NCI-H774 (cell line): Measurements from ENCODE around the gene EFNA2.

Experiments
- DNase-seq: peaks from one replicate; lab custom pipeline; 2025; lab: John Stamatoyannopoulos, UW

EFNA2 gene

DNA sequence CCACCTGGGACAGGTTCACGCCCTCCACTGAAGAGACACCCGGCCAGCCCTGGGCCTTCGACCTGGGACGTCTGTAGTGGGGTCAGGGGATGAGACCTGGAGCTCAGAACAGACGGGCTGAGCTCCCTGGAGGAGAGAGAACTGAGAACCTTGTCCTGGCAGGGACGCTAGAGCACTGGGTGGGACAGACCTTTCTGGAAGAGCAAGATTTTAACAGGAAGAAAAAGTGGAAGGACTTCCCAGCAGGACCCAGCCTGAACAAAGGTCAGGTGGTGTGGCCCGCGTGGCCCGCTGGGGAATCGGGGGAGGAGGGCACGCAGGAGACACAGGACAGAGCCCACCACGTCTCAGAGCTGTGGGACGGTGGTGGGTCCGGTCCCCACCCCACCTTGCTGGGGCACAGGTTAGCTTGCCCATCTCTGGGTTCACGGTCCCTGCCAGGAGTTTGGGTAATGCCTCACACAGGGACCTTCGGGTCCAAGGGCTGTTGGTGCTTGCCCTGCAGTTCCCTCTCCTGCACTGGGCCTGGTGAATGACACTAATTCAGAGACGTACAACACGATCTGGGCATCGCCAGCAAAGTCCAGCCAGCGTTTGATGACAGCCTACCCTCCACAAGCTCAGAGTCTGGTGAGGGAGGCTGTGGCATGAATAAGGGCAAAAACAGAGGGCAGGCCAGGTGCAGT is 1.2 kb upstream of the EFNA2 start:
- DNase-seq = no peak

DNA sequence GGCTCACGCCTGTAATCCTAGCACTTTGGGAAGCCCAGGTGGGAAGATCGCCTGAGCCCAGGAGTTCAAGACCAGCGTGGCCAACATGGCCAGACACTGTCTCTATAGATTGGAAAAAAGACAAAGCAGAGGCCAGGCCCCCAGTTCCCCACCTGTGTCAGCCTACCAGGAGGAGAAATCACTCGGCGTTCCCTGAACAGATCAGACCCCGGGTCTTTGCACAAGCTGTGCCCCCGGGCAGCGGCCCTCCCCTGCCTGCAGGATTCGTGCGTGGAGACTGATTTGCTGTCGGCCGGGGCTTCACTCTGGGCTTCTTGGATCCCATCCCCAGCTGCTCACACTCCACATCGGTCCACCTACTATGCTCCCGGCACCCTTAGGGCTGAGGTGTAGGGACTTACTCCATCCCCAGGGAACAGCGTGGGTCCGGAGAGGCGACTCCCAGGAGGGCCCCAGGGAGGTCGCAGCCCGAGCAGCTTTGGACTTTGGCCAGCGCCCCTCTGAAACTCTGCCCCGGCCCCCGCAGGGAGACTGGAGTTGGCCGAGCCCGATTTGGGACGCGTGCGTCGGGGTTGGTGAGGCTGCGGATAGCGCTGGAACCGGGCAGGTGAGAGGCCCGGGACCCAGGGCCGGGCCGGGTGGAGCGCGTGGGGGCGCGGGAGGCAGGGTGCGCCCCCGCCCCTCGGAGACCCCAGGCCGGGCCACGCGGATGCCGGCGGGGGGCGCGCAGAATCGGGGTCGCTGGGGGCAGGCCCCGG is 515 bp upstream of the EFNA2 start:
- no peak for DNase-seq

DNA sequence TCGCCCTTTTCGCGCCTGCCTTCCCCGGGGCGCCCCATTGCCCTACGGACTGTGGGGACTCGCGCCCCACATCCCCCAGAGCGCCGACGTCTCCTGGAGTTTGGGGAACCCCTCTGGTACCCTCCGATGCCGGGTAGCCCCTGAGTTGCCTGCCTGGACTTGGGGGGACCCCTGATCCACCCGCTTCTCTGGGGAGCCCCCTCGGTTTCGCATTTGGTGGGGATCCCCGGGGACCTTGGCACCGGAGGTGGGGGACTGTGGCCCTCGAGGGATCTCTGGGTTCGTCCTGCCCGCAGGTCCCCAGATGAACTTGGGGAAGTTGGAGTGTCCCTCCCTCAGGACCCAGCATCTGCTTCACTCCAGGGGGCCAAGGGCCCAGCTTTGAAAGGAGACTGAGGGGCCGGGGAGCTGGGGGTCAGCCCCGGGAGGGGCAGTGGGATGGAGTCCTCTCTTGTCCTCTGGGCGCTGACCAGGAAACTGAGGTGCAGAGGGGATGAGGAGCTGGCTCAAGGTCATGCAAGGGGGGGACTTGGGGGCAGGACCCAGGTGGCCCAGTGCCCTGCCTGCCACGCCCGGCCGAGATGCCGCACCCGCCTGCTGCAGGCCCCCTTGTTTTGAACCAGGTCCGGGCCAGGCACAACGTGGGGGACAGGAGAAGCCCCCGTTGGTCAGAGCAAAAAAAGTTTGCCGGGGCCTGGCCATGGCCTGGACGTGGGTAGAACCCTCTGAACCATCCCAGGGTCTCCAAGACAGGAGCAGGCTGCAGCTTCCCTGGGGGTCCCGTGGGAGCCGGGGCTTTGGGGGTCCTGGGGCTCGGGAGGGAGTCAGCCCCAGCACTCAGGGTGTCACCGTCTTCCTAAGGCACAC is 1.0 kb downstream of the EFNA2 start:
- no peak for DNase-seq

DNA sequence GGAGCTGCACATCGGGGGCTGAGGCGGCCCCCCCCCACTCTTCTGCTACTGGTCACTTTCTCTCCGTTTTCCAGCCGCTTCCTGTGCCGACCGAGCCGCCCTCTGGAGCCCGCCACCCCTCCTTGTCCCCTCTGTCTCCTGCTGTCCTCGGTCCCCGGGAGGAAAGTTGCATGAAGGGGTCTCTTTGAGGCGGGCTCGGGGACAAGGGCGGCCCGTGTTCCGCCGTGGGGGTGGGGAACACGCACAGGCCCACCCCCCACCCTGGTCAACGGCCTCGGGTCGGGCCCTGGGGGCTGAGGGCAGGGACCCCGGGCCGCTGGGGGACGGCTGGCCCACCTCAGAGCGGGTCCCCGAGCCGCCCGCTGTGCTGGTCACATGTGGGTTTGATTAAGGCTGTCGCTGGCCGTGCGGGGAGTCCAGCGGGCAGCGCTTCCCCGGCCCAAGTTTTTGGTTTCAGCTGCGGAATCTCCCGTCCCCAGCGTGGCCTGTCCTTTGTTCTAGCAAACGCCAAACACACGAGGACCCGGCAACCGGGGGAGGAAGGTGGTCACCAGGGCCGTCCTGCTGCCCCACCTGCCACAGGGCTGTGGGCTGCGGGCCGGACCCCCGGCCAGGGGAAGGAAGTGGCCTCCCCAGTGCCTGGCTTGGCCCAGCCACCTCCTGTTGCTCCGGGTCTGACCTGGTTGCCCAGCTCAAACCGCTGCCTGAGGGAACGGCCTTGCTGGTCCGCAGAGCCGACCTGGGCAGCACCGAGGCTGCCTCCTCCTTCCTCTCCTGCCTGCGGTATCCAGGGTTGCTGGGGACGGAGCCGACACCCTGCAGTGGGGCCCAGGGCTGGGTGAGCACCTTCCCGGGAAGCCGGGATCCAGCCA is 1.9 kb downstream of the EFNA2 start:
- no peak for DNase-seq

DNA sequence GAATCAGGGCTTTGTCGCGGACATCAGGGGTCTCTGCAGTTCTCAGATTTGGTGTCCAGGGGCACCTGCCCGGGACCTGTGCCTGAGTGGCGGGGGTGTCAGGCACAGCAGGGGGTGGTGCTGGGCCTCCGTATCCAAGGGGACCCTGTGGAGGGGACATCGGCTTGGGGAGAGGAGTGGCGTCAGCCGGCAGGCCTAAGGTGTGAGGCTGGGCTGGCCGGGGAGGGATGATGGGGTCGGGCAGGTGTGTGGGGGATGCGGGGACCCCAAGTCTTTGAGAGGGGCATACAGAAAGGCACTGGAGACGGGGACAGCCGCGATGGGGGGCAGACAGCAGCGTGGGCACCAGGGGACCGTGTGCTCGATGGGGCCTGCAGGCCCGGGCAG is 2.5 kb downstream of the EFNA2 start:
- no peak for DNase-seq

DNA sequence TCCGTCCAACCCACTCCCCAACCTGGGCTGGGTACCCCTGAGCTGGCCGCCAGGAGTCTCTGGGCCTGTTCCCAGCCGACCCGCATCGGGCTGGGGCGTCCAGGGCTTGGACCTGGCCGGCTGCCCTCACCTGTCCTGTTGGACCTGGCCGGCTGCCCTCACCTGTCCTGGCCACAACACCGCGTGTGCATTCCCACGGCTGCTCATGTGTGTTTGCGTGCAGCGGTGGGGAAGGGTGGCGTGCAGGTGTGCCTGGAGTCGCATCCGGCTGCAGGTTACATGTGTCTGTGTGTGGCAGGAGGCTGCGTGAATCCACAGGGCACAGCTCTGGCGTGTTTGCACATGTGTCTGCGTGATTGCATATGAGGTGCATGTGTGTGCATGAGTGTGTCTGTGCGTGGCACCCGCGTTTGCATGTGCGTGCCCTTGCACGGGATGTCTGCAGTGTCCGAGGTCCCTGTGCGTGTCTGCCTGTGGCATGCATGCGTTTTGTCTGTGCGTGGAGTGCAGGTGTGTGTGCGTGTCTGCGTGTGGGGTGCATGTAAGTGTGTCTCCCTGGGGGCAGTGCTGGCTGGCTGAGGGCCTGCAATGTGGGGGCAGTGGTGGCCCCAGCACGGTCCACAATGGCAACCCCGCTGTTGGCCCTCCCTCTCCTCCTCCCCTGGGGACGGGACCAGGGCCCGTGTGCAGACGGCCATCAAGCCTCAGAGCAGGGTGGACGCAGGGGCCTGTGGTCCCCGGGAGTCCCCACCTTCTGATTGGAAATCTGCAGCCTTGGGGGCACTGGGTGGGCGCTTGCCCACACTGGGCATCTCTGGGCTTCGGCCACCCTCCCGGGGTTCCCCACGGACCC is 3.4 kb downstream of the EFNA2 start:
- DNase-seq = no peak

DNA sequence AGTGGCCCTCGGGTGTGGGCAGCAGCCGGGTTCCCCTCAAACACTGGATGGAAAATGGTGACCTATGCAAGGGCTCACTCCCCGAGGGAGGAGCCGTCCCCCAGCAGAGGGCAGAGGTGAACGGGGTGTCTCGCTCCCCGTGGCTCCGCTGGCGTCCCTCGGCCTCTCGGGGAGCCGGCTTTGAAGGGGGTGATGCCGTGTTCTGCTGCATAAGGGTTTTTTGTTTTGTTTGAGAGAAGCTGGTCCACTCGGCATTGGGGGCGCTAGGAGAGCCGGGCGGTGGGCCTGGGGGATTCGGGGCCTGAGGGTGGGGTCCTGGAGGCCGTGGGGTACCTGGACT is 4.0 kb downstream of the EFNA2 start:
- no peak for DNase-seq

DNA sequence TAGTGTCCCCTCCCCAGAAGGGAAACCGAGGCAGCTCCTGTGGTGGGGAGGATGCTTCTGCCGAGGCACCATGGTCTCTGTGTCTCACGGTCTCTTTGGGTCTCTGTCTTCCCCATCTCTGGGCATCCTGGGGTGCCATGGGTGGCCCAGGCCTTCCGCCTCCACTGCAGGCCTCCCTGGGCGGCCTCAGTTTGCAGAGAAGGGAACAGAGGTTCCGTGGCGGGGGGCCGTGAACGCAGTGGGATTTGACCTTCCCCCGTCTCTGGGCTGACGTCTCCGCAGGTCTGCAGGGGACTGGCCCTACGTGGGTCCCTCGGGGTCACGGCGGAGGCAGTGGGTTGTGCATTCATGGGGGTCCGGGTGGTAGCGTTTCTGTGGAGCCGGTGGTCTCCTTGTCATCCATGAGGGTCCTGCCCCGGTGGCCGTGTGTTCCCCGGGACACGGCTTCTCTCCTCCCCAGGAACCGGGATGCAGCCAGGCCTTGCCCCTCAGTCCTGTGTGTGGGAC is 4.6 kb downstream of the EFNA2 start:
- no peak for DNase-seq

DNA sequence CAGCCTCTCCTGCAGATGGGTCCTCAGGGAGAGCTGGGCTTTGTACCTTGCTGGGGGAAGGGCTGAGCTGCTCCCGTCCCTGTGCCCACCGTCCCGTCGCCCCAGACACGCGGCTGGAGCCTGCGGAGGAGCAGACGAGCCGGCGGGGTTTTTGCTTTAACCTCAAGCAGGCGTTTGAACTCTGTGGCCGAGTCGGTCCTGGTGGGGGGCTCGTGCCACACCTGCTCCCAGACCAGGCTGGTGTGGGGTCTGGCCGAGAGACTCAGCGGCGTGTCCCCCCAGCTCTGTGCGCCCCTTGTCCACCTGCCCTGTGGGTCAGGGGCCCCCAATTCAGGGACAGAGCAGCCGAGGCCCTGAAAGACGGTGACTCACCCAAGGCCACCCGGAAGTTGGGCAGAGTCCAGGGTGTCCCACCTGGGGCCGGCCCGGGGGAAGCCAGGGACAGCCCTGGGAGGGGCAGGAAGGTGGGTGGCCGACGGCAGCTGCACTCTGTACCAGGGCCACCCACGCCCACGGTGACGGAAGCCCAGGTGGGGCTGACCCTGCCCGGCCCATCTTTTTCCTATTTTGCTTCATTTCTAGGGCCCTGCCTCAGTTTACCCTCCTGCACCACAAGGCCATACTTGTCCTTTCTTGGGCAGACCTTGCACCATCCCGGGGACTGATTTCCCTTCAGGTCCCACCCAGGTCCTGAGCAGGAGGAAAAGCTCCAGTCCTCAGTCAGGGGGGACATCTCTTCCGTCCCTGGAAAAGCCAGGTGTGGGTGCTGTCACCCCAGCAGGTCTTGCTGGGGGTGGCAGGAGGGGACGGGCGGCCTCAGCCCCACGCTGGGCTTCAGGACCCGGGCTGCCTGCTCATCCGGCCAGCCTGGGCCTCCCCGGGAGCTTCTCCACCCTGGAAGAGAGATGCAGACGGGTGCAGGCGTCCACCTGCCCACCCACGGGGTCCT is 5.3 kb downstream of the EFNA2 start:
- no peak for DNase-seq

DNA sequence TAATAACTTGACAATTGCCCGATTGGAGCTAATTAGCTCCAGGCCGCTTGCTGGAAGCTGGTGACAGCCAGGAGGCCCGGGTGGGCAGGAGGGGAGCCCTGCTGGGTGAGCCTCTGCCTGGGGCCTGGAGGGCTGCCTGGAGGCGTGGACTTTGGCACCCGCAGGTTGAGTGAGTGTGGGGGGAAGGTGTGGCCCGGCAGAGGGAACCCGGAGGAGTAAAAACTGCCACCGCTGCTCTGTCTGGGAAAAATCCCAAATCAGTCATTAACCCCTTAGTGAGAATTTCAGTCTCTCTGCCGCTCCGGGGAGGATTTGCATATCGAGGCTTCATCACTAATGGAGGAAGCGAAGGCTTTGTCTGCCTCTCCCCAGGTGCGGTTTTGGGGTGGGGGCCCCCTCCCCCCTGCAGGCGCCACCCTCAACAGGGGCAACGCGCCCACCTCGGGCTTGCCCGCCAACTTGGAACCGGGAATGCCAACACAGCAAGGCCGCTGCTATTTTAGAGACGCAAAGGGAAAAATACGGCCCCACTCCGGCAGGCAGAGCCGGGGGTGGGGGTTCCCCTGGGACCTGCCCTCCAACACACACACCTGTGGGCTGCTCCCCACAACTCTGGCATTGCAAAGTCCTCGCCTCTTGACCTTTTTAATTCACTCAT is 6.2 kb downstream of the EFNA2 start:
- DNase-seq = no peak

DNA sequence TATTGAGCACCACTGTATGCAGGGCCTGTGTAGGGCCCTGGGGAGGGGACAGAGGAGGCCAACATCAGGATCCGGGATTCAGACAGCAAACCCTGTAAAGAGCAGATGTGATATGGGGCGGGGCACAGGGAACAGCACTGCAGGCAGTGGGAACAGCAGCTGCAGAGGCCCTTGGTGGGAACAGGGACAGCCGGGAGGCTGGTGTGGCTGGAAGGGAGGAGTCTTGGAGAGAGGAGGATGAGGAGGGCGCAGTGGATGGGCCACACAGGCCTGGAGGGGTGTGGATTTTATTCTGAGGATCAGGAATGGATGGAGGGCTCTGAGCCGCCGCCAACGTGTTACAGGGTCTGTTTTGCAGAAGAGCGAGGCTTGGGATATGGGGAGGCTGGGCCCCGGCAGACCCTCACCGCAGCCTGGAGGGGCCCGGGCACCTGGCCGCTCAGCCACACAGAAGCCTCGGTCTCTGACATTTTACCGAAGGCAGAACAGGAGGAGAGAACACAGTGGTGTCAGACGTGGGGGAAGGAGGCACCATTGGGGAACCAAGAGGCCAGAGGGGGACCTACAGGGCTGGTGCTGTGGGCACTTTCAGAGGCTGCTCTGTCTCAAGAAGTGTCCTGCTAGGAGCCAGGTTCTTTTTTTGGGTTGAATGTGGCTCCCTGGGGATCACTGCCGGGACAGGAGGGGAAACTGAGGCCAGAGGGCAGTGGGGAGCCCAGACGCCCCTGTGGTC is 6.9 kb downstream of the EFNA2 start:
- DNase-seq = no peak

DNA sequence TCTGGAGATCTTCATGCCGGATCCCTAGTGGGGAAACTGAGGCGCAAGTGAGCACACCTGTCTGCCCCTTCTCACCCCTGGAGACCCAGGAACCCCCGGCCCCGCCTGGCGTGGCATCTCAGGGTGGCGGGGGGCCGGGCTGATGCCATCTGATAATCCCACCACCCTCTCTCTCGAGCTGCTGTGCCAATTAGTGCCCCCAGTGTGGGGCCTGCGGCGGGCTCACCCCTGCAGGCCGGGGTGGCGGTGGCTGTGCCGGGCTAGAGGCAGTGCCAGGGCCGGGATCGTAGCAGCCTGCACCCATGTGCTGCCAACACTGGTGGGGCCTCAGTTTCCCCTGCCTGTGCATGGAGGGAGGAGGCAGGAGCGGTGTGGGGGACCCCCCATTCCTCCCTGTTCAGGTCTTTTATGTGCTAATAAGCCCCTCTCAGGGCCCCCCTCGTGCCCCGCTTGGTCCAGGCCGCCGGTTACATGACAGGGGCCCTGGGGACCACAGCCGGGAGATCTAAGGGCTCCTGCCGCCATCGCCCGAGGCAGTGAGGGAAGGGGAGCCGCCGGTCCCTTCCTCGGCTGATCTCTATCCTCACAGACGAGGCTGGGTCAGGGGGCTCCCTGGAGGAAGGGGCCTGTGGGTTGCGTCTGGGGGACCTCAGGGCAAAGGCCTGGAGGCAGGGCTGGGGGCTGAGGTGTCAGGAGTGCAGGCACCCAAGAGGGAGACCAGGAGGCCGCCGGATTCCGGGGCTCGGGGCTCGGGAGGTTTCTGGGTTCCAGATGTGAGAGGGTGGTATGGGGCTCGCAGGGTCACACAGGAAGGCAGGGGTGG is 8.3 kb downstream of the EFNA2 start:
- no peak for DNase-seq

DNA sequence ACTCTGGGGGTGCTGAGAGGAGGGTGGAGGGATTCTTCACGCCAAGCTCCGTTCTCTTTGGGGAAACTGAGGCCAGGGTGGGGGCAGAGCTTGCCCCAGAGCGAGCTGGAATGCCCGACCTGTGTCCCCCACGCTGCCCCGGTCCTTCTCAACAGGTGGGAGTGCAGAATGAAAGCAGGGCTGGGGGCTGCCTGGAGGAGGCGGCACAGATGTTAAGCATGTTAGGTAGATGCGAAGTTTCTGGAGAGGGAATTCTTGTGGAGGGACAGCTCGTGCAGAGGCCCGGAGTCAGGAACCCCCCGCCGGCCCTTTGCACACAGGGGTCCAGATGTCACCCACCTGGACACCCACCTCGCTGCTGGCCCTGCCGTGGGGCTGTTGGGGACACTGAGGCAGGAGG is 9.0 kb downstream of the EFNA2 start:
- DNase-seq = no peak

DNA sequence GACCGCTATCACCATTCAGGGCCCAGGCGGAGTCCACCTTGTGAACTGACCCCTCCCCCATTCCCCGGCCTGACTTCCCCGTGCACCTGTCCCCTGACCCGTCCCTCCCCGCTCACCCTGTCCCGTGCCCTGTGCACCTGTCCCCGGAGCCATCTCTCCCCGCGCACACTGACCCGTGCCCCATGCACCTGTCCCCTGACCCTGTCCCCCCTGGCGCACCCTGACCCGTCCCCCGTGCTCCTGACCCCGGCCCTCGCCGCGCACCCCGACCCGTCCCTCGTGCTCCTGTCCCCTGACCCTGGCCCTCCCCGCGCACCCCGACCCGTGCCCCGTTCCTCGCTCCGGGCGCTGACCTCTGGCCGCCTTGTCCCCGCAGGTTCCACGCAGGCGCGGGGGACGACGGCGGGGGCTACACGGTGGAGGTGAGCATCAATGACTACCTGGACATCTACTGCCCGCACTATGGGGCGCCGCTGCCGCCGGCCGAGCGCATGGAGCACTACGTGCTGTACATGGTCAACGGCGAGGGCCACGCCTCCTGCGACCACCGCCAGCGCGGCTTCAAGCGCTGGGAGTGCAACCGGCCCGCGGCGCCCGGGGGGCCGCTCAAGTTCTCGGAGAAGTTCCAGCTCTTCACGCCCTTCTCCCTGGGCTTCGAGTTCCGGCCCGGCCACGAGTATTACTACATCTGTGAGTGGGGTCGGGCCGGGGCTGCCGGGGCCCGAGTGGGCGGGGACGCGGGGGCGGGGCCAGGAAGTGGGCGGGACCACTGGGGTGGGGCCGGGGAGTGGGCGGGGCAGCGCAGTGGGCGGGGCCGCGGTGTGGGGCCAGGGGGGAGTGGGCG is 9.7 kb downstream of the EFNA2 start:
- DNase-seq = no peak

DNA sequence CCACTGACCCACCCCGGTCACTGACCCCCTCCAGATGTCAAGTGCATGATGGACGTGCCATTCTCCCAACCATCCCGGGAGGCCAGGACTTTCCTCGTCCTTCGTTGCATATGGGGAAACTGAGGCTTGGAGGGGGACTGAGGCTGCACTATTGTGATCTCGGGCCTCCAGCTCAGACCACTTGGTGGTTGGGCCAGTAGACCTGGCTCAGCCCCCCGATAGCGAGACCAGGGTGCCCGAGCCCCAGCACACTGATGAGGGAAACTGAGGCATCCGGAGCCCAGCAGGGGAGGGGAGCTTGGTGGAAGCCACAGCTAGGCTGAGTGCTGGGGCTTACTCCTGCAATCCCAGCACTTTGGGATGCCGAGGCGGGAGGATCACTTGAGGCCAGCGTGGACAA is 10.4 kb downstream of the EFNA2 start:
- DNase-seq = no peak

DNA sequence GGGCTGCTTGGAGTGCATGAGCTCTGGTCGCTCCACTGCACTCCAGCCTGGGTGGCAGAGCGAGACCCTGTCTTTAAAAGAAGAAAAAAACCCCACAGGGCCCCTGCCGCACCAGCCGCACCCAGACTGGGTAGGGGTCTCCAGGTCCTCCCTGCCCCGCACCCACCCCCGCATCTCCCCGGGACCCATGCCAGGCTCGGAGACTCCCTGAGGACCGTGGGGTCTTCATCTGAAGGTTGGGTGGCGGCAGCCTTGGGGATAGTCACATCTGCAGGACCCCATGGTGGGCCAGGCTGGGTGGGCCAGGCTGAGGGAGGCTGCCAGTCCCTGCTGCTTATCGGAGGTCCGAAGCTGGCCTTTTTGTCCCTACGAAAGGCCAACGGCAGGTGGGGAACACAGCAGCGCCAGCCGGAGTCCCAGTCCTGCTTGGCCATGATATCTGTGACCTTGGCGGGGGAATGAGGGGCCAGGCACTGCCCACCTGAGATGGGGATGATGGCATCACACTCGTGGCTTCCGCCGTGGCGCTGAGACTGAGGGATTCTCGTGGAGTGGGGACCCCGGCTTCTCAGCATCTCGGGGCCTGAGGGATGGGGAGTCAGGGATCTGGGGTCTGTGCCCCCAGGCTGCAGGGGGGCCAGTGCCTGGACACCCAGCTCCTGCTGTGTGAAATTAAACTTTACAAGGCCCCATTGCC is 11.1 kb downstream of the EFNA2 start:
- no peak for DNase-seq
